AG09309 (cell line): ENCODE measurements around the gene RHO.

Experiments used
- DNase-seq: peaks from one replicate; pipeline ENCODE4 v3.0.0-alpha.2; 2010; ENCODE audit warnings: low read depth
- H3K4me3 ChIP-seq: 2 replicates; pipeline ENCODE4 v1.5.1; 2011; ENCODE audit warnings: mild to moderate bottlenecking, low read depth, low read length, moderate library complexity; ENCODE audit not compliant: control insufficient read depth
- CTCF ChIP-seq: IDR thresholded peaks from 2 replicates; pipeline ENCODE4 v1.5.1; 2011; ENCODE audit warnings: mild to moderate bottlenecking, low read depth, low read length, inconsistent platforms; ENCODE audit not compliant: insufficient read depth, control insufficient read depth; ENCODE audit errors: missing control alignments

RHO gene

GRCh38 chr3:129562803-129563202 lies 34.4 kb downstream of the RHO start:
- no peak for TF ChIP-seq CTCF
- H3K4me3 ChIP-seq, result no peak overlapping the region
- DNase-seq, result no peak

GRCh38 chr3:129563332-129563731 lies 34.9 kb downstream of the RHO start:
- H3K4me3 ChIP-seq, result no peak overlapping the region
- DNase-seq, result no peak
- no peak for TF ChIP-seq CTCF

- DNase-seq, result no peak
- H3K4me3 ChIP-seq, result no peak overlapping the region
- no peak for TF ChIP-seq CTCF
Observed at GRCh38 chr3:129563850-129564535, 35.6 kb downstream of the RHO start.

- no peak for DNase-seq
Observed at GRCh38 chr3:129564981-129565644, 36.7 kb downstream of the RHO start.

GRCh38 chr3:129565902-129566301 lies 37.5 kb downstream of the RHO start:
- no peak overlapping the region for H3K4me3 ChIP-seq
- DNase-seq, result no peak
- TF ChIP-seq CTCF, result no peak

More at GRCh38 chr3:129564981-129565644, 36.7 kb downstream of the RHO start:
- TF ChIP-seq CTCF, result no peak
- no peak overlapping the region for H3K4me3 ChIP-seq

- TF ChIP-seq CTCF, result no peak
- no peak overlapping the region for H3K4me3 ChIP-seq
- DNase-seq, result no peak
Observed at GRCh38 chr3:129567176-129567705, 38.8 kb downstream of the RHO start.
